Coronary artery (tissue), 2 donors: ENCODE results near the gene JCAD.
A peak's percentile ranks its signal among the peaks of the same experiment; 100 is the strongest.
"Not testable (repeated sequence)": the region's sequence is repeated elsewhere in the genome, so short reads cannot be mapped to it uniquely, and the experiment has no call there.

ENCODE experiments used
- DNase-seq: peaks from one replicate; pipeline ENCODE4 v3.0.0-alpha.2; 2017; ENCODE audit warnings: low spot score
- H3K27ac ChIP-seq, 2 donors: fragments of 200-600 bp; sonication (generic); one replicate each; pipeline ENCODE4 v1.5.1; 2016 to 2019
- H3K4me3 ChIP-seq: fragments of 200-600 bp; sonication (generic); 2 replicates; pipeline ENCODE4 v1.5.1; 2016; ENCODE audit warnings: mild to moderate bottlenecking, moderate library complexity
- TF ChIP-seq, protein P1 (sequence below): fragments of 200-600 bp; sonication (generic); IDR thresholded peaks from one replicate; pipeline ENCODE4 v1.5.1; 2019; ENCODE audit warnings: antibody characterized with exemption

Gene JCAD

DNA sequence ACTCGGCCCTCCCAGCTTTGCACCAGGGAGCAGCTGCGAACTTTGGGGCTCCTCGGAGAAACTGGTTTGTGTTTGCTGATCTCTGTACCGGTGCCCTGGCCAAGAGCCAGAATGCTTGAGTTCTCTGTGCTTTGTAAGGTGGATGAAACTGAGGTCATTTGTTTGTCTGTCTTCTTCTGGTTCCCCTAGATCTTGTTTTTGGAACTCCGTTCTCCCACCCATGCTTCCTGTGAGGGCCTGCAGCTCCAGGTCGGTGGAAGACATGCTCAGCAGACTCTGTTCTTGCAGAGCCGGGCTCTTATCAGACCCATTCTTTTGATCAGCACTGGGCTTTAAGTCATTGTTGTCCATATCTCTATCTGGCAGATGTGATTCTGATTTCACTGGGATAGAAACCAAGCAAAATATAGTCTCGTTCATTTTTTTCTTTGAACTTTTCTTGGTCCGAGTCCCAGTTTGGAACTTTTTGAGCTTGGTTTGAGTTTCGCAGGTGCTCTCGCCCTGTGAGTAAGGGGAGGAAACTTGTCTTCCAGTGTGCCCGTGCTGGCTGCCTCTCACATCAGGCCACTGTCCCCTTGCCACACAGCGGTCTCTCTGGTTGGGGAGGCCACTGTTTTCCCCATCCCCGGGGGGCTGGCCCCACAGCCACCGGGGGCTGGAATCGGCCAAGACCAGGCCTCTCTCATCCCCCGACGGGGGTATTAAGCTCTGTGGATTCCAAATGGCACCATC, 31.2 kb downstream of the JCAD start:
- TF ChIP-seq, protein P1, sequence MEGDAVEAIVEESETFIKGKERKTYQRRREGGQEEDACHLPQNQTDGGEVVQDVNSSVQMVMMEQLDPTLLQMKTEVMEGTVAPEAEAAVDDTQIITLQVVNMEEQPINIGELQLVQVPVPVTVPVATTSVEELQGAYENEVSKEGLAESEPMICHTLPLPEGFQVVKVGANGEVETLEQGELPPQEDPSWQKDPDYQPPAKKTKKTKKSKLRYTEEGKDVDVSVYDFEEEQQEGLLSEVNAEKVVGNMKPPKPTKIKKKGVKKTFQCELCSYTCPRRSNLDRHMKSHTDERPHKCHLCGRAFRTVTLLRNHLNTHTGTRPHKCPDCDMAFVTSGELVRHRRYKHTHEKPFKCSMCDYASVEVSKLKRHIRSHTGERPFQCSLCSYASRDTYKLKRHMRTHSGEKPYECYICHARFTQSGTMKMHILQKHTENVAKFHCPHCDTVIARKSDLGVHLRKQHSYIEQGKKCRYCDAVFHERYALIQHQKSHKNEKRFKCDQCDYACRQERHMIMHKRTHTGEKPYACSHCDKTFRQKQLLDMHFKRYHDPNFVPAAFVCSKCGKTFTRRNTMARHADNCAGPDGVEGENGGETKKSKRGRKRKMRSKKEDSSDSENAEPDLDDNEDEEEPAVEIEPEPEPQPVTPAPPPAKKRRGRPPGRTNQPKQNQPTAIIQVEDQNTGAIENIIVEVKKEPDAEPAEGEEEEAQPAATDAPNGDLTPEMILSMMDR = no peak
- Histone ChIP-seq H3K27ac (peak overlapping the region in 1 of 2 donors; percentile 50), H3K4me3 (no peak overlapping the region)
- no peak for DNase-seq

DNA sequence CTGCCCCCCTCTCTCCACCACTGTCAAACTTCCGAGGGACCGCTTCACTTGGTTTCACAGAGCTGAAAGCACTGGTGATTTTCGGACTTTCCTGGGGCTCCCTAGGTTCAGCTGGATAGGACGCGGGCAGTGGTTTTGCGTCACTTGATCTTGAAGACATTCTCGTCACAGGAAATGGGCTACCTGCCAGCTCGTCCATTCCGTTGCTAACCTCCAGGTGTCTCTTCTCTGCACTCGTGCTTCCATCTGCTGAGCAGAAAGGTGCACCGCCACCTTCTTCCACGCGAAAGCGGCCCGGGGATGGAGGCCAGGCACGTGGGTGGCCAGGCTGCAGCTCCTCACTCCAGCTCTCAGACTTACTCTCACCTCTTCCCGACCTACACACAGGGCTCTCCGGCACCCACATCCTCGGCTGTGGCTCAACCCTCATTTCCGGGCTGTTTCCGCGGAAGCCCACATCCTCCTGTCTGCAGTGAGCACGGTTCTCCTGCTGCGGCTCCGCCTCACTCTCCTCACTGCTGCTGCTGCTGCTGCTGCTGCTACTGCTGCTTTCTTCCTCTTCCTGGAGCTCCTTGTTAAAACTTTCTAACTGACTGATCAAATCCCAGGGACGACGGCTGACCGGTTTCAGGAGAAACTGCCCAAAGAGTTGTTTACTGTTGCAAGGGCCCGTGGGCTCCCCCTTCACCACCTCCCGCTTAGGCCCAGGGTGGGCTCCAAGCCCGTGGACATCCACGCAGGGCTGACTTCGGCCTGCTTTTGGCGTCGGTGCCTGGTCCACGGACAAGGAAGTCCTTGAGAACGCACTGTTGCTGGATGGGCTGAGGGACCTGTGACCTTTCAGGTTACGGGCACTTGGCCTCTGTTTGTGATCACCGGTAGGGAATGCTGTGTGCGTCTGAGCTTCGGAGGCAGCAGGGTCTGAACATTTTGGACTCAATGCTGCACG, 32.1 kb downstream of the JCAD start:
- no peak for DNase-seq
- TF ChIP-seq, protein P1 = no peak
- no peak overlapping the region for H3K4me3 ChIP-seq
- H3K27ac ChIP-seq = peak overlapping the region in 1 of 2 donors; percentile 60

DNA sequence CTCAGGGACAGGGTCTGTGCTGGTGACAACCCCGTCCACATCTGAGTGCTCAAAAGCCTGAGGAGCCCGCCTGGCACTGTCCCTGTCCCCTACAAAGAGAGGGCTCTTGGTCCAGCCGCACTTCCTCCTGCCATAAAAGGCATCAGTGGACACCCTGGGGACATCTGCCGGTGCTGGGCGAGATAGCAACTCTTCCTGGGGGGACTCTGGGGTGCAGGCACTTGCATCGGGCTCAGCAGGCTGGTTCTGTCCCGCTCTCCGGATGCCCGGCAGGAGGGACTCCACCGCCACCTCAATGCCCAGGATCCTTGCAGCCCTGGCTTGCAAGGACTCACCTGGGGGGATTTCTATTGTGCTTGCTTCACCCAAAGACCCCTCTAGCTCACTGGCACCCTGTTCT, 32.8 kb downstream of the JCAD start:
- TF ChIP-seq, protein P1 = no peak
- Histone ChIP-seq H3K4me3 (no peak overlapping the region), H3K27ac (peak overlapping the region in 1 of 2 donors; percentile 60)
- DNase-seq = no peak

DNA sequence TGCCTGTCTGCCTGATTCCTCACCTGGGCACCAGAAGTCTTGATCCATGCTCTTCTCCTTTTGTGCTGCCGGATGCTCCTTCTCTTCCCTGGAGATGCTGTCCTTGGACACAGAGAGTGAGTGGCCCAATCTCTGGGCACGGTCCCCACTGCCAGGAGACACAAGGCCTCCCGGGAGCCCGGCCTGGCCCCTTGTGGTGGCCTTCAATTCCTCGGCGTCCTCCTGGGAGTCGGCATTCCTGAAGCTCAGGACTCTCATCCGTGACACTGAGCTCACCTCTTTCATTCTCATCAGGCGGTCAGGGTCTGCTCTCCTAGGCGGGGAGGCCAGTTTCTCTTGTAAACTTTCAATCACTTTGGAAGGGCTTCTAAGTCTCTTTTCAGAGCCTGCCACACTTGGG, 33.3 kb downstream of the JCAD start:
- H3K4me3 ChIP-seq = no peak overlapping the region
- H3K27ac ChIP-seq = no peak overlapping the region
- TF ChIP-seq, protein P1 = no peak
- DNase-seq = no peak

DNA sequence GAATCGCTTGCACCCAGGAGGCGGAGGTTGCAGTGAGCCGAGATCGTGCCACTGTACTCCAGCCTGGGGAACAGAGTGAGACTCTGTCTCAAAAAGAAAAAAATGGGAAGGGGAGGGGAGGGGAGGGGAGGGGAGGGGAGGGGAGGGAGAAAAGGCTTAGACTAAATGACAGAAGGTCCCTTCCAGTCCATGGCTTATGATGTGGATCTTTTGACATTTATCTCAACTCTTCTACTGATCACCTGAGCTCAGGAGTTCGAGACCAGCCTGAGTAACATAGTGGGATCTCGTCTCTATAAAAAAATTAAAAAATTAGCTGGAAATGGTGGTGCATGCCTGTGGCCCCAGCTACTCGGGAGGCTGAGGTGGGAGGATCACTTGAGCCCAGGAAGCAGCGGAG, 34.0 kb downstream of the JCAD start:
- H3K27ac ChIP-seq, H3K4me3 ChIP-seq, DNase-seq: not testable (repeated sequence)

DNA sequence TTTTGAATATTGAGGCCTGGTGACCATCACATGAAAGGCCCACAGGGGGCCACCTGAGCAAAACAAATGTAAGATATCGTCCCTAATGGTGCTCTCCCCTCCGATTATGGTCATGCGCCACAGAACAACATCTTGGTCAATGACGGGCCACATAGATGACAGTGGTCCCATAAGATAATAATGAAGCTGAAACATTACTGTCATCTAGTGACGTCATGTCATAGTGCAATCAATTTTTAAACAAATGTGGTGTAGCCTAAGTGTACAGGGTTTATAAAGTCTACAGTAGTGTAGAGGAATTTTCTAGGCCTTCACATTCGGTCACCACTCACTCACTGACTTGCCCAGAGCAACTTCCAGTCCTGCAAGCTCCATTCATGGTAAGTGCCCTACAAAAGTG, 36.8 kb downstream of the JCAD start:
- no peak overlapping the region for H3K4me3 ChIP-seq
- no peak for DNase-seq
- TF ChIP-seq, protein P1 = no peak
- H3K27ac ChIP-seq = no peak overlapping the region

DNA sequence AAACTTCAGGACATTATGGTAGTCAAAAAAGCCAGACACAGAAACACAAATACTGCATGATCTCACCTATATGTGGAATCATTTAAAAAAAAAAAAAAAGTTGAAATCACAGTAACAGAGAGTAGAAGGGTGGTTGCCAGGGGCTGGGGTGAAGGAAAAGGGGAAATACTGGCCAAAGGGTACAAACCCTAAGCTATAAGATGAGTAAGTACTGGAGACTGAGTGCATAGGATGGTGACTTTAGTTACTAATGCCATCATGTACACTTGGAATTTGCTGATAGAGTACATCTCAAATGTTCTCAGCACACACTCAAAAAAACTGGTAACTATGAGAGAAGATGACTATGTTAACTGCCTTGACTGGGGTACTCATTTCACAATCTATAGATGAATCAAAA, 39.9 kb downstream of the JCAD start:
- no peak for DNase-seq
- Histone ChIP-seq H3K27ac (no peak overlapping the region), H3K4me3 (no peak overlapping the region)
- TF ChIP-seq, protein P1 = no peak
